SU-DHL-6 (cell line): ENCODE results near the gene IL12RB2.

ENCODE experiments used
- H2AFZ ChIP-seq: fragments of 200-600 bp; sonication (generic); 2 replicates; pipeline ENCODE4 v1.6.1; 2014; ENCODE audit warnings: low read depth, mild to moderate bottlenecking, moderate library complexity, mixed read lengths, antibody characterized with exemption, low read length; ENCODE audit not compliant: severe bottlenecking
- H3F3A ChIP-seq: fragments of 200-600 bp; shearing (Covaris generic); 2 replicates; pipeline ENCODE4 v1.6.0; 2016; ENCODE audit warnings: antibody characterized with exemption, mild to moderate bottlenecking; ENCODE audit not compliant: insufficient read depth
- H3K27ac ChIP-seq: fragments of 200-600 bp; sonication (generic); 2 replicates; pipeline ENCODE4 v1.5.1; 2016; ENCODE audit warnings: low read depth, mild to moderate bottlenecking, low read length, moderate library complexity, mixed read lengths
- H3K27me3 ChIP-seq: fragments of 200-600 bp; sonication (generic), shearing (Covaris generic); 2 replicates; pipeline ENCODE4 v1.6.0; 2014; ENCODE audit warnings: mild to moderate bottlenecking, low read length
- H3K36me3 ChIP-seq: fragments of 200-600 bp; sonication (generic); 2 replicates; pipeline ENCODE4 v1.6.1; 2014; ENCODE audit warnings: mild to moderate bottlenecking, low read length, mixed read lengths
- H3K4me2 ChIP-seq: fragments of 300-600, 200-600 bp; shearing (Covaris generic), sonication (generic); 2 replicates; pipeline ENCODE4 v1.6.0; 2014; ENCODE audit warnings: low read length, low read depth, mild to moderate bottlenecking; ENCODE audit not compliant: poor library complexity, severe bottlenecking
- H3K4me3 ChIP-seq: fragments of 200-600 bp; sonication (generic); 2 replicates; pipeline ENCODE4 v1.5.1; 2014; ENCODE audit warnings: antibody characterized with exemption, low read length, mild to moderate bottlenecking, mixed read lengths; ENCODE audit not compliant: insufficient read depth, poor library complexity, severe bottlenecking
- H3K79me2 ChIP-seq: fragments of 200-600 bp; sonication (generic); 2 replicates; pipeline ENCODE4 v1.6.1; 2014; ENCODE audit warnings: mild to moderate bottlenecking, low read length, moderate library complexity; ENCODE audit not compliant: insufficient read depth
- H3K9ac ChIP-seq: fragments of 200-600 bp; sonication (generic); 2 replicates; pipeline ENCODE4 v1.7.0; 2014; ENCODE audit warnings: mild to moderate bottlenecking, low read length
- H3K9me2 ChIP-seq: fragments of 200-600 bp; sonication (generic); replicated peaks from 2 replicates; pipeline ENCODE4 v1.6.1; 2014; ENCODE audit warnings: low read length; ENCODE audit not compliant: insufficient read depth
- H3K9me3 ChIP-seq: fragments of 200-600 bp; sonication (generic); 2 replicates; pipeline ENCODE4 v1.6.1; 2014; ENCODE audit warnings: low read length, mixed read lengths; ENCODE audit not compliant: insufficient read depth
- H4K20me1 ChIP-seq: fragments of 200-600 bp; sonication (generic); 2 replicates; pipeline ENCODE4 v1.6.1; 2014; ENCODE audit warnings: low read depth, mild to moderate bottlenecking, antibody characterized with exemption, low read length, moderate library complexity, mixed read lengths
- EZH2phosphoT487 ChIP-seq: fragments of 200-600 bp; sonication (generic), shearing (Covaris generic); conservative IDR thresholded peaks from 2 replicates; pipeline ENCODE4 v1.6.1; 2018; ENCODE audit warnings: mild to moderate bottlenecking, antibody characterized with exemption, low read length, moderate library complexity, mixed read lengths
- TF ChIP-seq, protein P1 (sequence below): fragments of 200-600 bp; sonication (generic); IDR thresholded peaks from one replicate; pipeline ENCODE4 v1.5.1; 2017; ENCODE audit warnings: antibody characterized with exemption, mild to moderate bottlenecking, low read length, moderate library complexity; ENCODE audit not compliant: insufficient read depth, poor library complexity, severe bottlenecking

The IL12RB2 gene

DNA sequence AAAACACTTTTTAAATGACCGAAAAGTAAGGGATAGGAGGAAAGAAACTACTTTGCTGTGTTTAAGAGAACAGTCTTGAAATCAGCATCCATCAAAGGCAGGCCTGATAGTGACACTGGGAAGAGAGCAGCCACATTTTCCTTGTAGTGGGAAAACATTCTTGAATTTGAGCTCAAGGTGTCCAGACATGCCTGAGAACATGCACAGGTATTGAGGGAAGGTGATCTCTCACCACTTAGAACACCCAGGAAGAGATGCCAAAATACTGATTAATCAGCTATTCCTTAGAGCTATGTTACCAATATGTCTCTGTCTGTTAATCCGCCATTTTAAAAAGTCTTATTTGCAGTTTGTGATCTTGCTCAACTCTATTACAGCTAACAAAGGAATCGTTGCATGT, 25.9 kb downstream of the IL12RB2 start:
- no peaks in the 10 kb centered on the region for H3K9me2 ChIP-seq
- no peak overlapping the region for H3K4me3 ChIP-seq
- TF ChIP-seq, protein P1, sequence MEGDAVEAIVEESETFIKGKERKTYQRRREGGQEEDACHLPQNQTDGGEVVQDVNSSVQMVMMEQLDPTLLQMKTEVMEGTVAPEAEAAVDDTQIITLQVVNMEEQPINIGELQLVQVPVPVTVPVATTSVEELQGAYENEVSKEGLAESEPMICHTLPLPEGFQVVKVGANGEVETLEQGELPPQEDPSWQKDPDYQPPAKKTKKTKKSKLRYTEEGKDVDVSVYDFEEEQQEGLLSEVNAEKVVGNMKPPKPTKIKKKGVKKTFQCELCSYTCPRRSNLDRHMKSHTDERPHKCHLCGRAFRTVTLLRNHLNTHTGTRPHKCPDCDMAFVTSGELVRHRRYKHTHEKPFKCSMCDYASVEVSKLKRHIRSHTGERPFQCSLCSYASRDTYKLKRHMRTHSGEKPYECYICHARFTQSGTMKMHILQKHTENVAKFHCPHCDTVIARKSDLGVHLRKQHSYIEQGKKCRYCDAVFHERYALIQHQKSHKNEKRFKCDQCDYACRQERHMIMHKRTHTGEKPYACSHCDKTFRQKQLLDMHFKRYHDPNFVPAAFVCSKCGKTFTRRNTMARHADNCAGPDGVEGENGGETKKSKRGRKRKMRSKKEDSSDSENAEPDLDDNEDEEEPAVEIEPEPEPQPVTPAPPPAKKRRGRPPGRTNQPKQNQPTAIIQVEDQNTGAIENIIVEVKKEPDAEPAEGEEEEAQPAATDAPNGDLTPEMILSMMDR: no peak
- no peak for TF ChIP-seq EZH2phosphoT487
- no peaks in the 10 kb centered on the region for H3F3A ChIP-seq
- no peak overlapping the region for H2AFZ ChIP-seq
- no peaks in the 10 kb centered on the region for H3K79me2 ChIP-seq
- H4K20me1 ChIP-seq: no peaks in the 10 kb centered on the region
- no peaks in the 10 kb centered on the region for H3K36me3 ChIP-seq
- H3K4me2 ChIP-seq: no peak overlapping the region
- no peaks in the 10 kb centered on the region for H3K27me3 ChIP-seq
- no peak overlapping the region for H3K9ac ChIP-seq
- H3K9me3 ChIP-seq: no peaks in the 10 kb centered on the region
- no peak overlapping the region for H3K27ac ChIP-seq

DNA sequence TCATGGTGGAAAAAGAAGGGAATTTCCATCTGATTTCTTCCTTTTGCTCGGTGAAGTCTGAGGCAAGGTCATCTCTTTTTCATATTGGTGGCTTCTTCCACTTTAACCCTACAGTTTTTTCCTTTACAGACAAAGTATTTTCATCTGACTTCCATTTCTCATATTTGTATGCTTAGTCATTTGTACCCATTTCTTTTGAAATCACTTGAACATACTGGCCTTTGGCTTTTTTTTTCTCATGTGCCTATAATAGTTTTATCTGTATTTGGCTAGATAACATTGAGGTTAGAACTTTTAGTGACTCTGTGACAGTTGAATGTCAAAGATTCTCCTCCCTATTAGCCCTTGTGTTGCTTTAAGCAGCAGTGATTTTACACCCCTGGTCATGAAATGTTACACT, 27.7 kb downstream of the IL12RB2 start:
- Histone ChIP-seq H3K9ac (no peak overlapping the region), H3K4me3 (no peak overlapping the region), H4K20me1 (no peaks in the 10 kb centered on the region), H3F3A (no peaks in the 10 kb centered on the region), H3K79me2 (no peaks in the 10 kb centered on the region), H3K27me3 (no peaks in the 10 kb centered on the region), H3K9me2 (no peaks in the 10 kb centered on the region), H2AFZ (no peak overlapping the region), H3K27ac (no peak overlapping the region), H3K4me2 (no peak overlapping the region), H3K9me3 (no peaks in the 10 kb centered on the region), H3K36me3 (no peaks in the 10 kb centered on the region)
- no peak for TF ChIP-seq EZH2phosphoT487
- TF ChIP-seq, protein P1: no peak

DNA sequence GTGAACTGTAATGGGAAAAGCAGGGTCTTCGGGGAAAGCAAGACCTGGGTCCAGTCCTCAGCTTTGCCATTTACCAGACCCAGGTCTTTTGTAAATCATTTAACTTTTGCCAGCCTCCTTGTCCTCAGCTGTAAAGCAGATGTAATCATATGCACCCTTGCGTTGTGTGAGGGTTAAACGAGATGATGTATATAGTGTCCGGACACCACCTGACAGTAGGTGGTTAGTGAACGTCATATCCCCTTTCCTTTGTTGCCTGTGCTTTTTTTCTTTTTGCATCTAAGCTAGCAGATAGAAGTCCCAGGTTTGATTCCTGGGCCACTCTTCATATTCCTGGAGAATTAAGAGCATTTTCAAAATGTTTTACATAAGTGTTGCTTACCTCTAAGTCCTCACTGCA, 28.5 kb downstream of the IL12RB2 start:
- Histone ChIP-seq H3K36me3 (no peaks in the 10 kb centered on the region), H3K27ac (no peak overlapping the region), H3K9ac (no peak overlapping the region), H3K9me2 (no peaks in the 10 kb centered on the region), H3K9me3 (no peaks in the 10 kb centered on the region), H4K20me1 (no peaks in the 10 kb centered on the region), H2AFZ (no peak overlapping the region), H3K79me2 (no peaks in the 10 kb centered on the region), H3K27me3 (no peaks in the 10 kb centered on the region), H3F3A (no peaks in the 10 kb centered on the region), H3K4me3 (no peak overlapping the region), H3K4me2 (no peak overlapping the region)
- no peak for TF ChIP-seq EZH2phosphoT487
- TF ChIP-seq, protein P1: no peak

DNA sequence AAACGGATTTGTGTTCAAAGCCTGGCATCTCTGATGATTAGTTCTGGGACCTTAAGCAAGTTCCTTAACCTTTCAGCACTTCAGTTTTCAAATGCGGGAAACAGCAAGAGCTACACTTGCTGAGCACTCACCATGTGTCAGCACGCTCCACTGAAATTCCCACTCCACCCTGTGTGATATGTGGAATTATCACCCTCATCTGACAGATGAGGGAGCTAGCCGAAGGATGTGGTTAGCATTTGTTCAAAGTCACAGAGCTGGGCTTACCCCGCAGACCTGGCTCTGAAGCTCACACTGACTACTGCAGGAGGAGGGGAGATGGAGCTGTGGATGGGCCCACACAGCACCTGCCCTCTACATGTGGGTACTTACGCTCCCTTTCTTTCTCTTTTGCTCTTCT, 29.1 kb downstream of the IL12RB2 start:
- Histone ChIP-seq H3K9me3 (no peaks in the 10 kb centered on the region), H3K9ac (no peak overlapping the region), H3K27ac (no peak overlapping the region), H3K27me3 (no peaks in the 10 kb centered on the region), H4K20me1 (no peaks in the 10 kb centered on the region), H3K4me2 (no peak overlapping the region), H3K4me3 (no peak overlapping the region), H3K36me3 (no peaks in the 10 kb centered on the region), H3K9me2 (no peaks in the 10 kb centered on the region), H3K79me2 (no peaks in the 10 kb centered on the region), H3F3A (no peaks in the 10 kb centered on the region), H2AFZ (no peak overlapping the region)
- no peak for TF ChIP-seq EZH2phosphoT487
- TF ChIP-seq, protein P1: no peak
